H1 (cell line): ENCODE data around the gene FGD5. TPM values are rescaled to one million over a fixed set of nuclear protein-coding genes. Genes with fewer than 3 reads are reported as not detected.

Source experiments
- CTCF ChIA-PET: fragments of 300-600 bp; sonication (Branson Sonifier 250); formaldehyde crosslinking; loops from one replicate; lab custom pipeline; 2021; ENCODE audit not compliant: partially characterized antibody; lab: Charles Lee
- POLR2A ChIA-PET: fragments of 300-600 bp; sonication (Branson Sonifier 250); formaldehyde crosslinking; loops from one replicate; lab custom pipeline; 2021; ENCODE audit warnings: inconsistent platforms; ENCODE audit not compliant: partially characterized antibody; lab: Charles Lee
- DNase-seq, 2 experiments: peaks; one replicate each; pipeline versions ENCODE4 v3.0.0 to v3.0.0-alpha.2; 2010 to 2022; ENCODE audit warnings: low spot score in 2 of 2, low read depth in 1 of 2, mixed read lengths in 1 of 2
- FAIRE-seq: peaks from 2 replicates; lab custom pipeline; 2011; peaks lifted over from hg19 to GRCh38; lab: Jason Lieb, UNC
- H2AFZ ChIP-seq: 2 replicates; pipeline ENCODE4 v1.8.1; 2012; ENCODE audit warnings: low read length, inconsistent platforms
- H2AK5ac ChIP-seq: 2 replicates; pipeline ENCODE4 v1.6.1; 2013; ENCODE audit warnings: low read depth, low read length
- H2BK120ac ChIP-seq: replicated peaks from 2 replicates; pipeline ENCODE3; 2013; ENCODE audit warnings: low read depth, low read length, inconsistent platforms
- H2BK12ac ChIP-seq: 2 replicates; pipeline ENCODE4 v1.6.1; 2013; ENCODE audit warnings: low read depth, low read length
- H2BK15ac ChIP-seq: 2 replicates; pipeline ENCODE4 v1.6.1; 2013; ENCODE audit warnings: low read length
- H2BK20ac ChIP-seq: 2 replicates; pipeline ENCODE4 v1.6.1; 2013; ENCODE audit warnings: low read length
- H2BK5ac ChIP-seq: 2 replicates; pipeline ENCODE4 v1.6.1; 2013; ENCODE audit warnings: low read depth, low read length
- H3K14ac ChIP-seq: 2 replicates; pipeline ENCODE4 v1.6.1; 2013; ENCODE audit warnings: inconsistent platforms; ENCODE audit not compliant: insufficient read length
- H3K18ac ChIP-seq: 2 replicates; pipeline ENCODE4 v1.6.1; 2013; ENCODE audit warnings: low read length; ENCODE audit errors: extremely low read depth
- H3K23ac ChIP-seq: 2 replicates; pipeline ENCODE4 v1.6.1; 2013; ENCODE audit warnings: inconsistent platforms; ENCODE audit not compliant: insufficient read length
- H3K23me2 ChIP-seq: 2 replicates; pipeline ENCODE4 v1.6.1; 2013; ENCODE audit warnings: low read depth, low read length
- H3K27ac ChIP-seq: 2 replicates; pipeline ENCODE4 v1.6.1; 2011; ENCODE audit warnings: low read depth, low read length, inconsistent platforms
- H3K27me3 ChIP-seq, 4 experiments: replicated peaks in 1 of 4; 1 replicate in 1 of 4; 2 replicates in 3 of 4; pipeline versions ENCODE4 v1.6.1 to v1.8.1; 2011 to 2013; ENCODE audit warnings: low read length in 3 of 4, mild to moderate bottlenecking in 3 of 4, inconsistent platforms in 2 of 4, mixed read lengths in 2 of 4, moderate library complexity in 1 of 4; ENCODE audit not compliant: control insufficient read depth in 3 of 4, insufficient read depth in 3 of 4; ENCODE audit errors: extremely low read depth in 1 of 4
- H3K36me3 ChIP-seq, 4 experiments: 2 replicates each; pipeline versions ENCODE4 v1.6.1 to v1.8.1; 2011 to 2013; ENCODE audit warnings: mild to moderate bottlenecking in 4 of 4, low read length in 3 of 4, moderate library complexity in 2 of 4, control low read depth in 1 of 4, inconsistent platforms in 1 of 4; ENCODE audit not compliant: insufficient read depth in 4 of 4, control insufficient read depth in 2 of 4
- H3K4ac ChIP-seq: replicated peaks from 2 replicates; pipeline ENCODE3; 2013; ENCODE audit warnings: low read length, low read depth, mixed read lengths, inconsistent platforms; ENCODE audit not compliant: insufficient read length
- H3K4me1 ChIP-seq, 4 experiments: replicated peaks in 1 of 4; 1 replicate in 1 of 4; 2 replicates in 3 of 4; pipeline versions ENCODE4 v1.6.1 to v1.8.1; 2011 to 2013; ENCODE audit warnings: low read length in 3 of 4, inconsistent platforms in 2 of 4, mixed read lengths in 1 of 4; ENCODE audit not compliant: insufficient read depth in 4 of 4, control insufficient read depth in 3 of 4
- H3K4me2 ChIP-seq, 2 experiments: 2 replicates each; pipeline versions ENCODE4 v1.6.1 to v1.8.1; 2011 to 2013; ENCODE audit warnings: low read depth in 2 of 2, low read length in 2 of 2, control low read depth in 1 of 2, inconsistent platforms in 1 of 2, mild to moderate bottlenecking in 1 of 2; ENCODE audit not compliant: insufficient read depth in 1 of 2
- H3K4me3 ChIP-seq, 4 experiments: fragments of 200-600, 300-600 bp in 1 of 4; sonication (generic), shearing (Covaris generic), sonication (Bioruptor Twin) in 1 of 4; 2 replicates each; pipeline versions ENCODE4 v1.5.1 to v1.8.1; 2011 to 2016; ENCODE audit warnings: low read length in 4 of 4, low read depth in 3 of 4, control low read depth in 2 of 4, inconsistent platforms in 2 of 4, mild to moderate bottlenecking in 2 of 4, mixed read lengths in 1 of 4, moderate library complexity in 1 of 4; ENCODE audit not compliant: insufficient read depth in 2 of 4; ENCODE audit errors: extremely low read depth in 1 of 4
- H3K56ac ChIP-seq: replicated peaks from 2 replicates; pipeline ENCODE3; 2013; ENCODE audit warnings: low read depth, mild to moderate bottlenecking, mixed read lengths, low read length, inconsistent platforms; ENCODE audit not compliant: insufficient read length
- H3K79me1 ChIP-seq: 2 replicates; pipeline ENCODE4 v1.6.1; 2013; ENCODE audit warnings: low read depth, low read length, control low read depth
- H3K79me2 ChIP-seq, 2 experiments: 2 replicates each; pipeline versions ENCODE4 v1.6.1 to v1.8.1; 2012 to 2013; ENCODE audit warnings: low read length in 2 of 2, mild to moderate bottlenecking in 2 of 2, inconsistent platforms in 1 of 2; ENCODE audit not compliant: insufficient read depth in 2 of 2, control insufficient read depth in 1 of 2
- H3K9ac ChIP-seq, 4 experiments: replicated peaks in 1 of 4; 1 replicate in 1 of 4; 2 replicates in 3 of 4; pipeline versions ENCODE4 v1.6.1 to v1.8.1; 2011 to 2013; ENCODE audit warnings: low read depth in 3 of 4, low read length in 3 of 4, control low read depth in 2 of 4, mild to moderate bottlenecking in 2 of 4, moderate library complexity in 2 of 4, inconsistent platforms in 1 of 4; ENCODE audit errors: extremely low read depth in 1 of 4
- H3K9me3 ChIP-seq, 2 experiments: 2 replicates each; pipeline versions ENCODE4 v1.6.1 to v1.8.1; 2012 to 2013; ENCODE audit warnings: mild to moderate bottlenecking in 2 of 2, moderate library complexity in 2 of 2, control low read depth in 1 of 2, inconsistent platforms in 1 of 2, low read depth in 1 of 2, low read length in 1 of 2, mixed read lengths in 1 of 2; ENCODE audit not compliant: insufficient read depth in 2 of 2
- H4K20me1 ChIP-seq, 2 experiments: replicated peaks in 1 of 2; 2 replicates each; pipeline versions ENCODE3 to v1.8.1; 2011 to 2013; ENCODE audit warnings: inconsistent platforms in 2 of 2, low read length in 2 of 2, mild to moderate bottlenecking in 1 of 2; ENCODE audit not compliant: insufficient read depth in 2 of 2, control insufficient read depth in 1 of 2
- H4K5ac ChIP-seq: 2 replicates; pipeline ENCODE4 v1.6.1; 2013; ENCODE audit warnings: low read length, low read depth, mixed read lengths, inconsistent platforms; ENCODE audit not compliant: insufficient read length
- H4K8ac ChIP-seq: 2 replicates; pipeline ENCODE4 v1.8.0; 2013; ENCODE audit warnings: mild to moderate bottlenecking, moderate library complexity, low read length, inconsistent platforms; ENCODE audit not compliant: insufficient read depth; ENCODE audit errors: extremely low read depth
- H4K91ac ChIP-seq: replicated peaks from 2 replicates; pipeline ENCODE3; 2013; ENCODE audit warnings: low read length, mixed read lengths, inconsistent platforms; ENCODE audit not compliant: insufficient read length
- JUN ChIP-seq: IDR thresholded peaks from 2 replicates; pipeline ENCODE4 v1.6.1; 2011; ENCODE audit warnings: low read depth, mild to moderate bottlenecking, improper control_type of control experiment, low read length
- SRF ChIP-seq: IDR thresholded peaks from 2 replicates; pipeline ENCODE4 v1.6.1; 2011; ENCODE audit warnings: mild to moderate bottlenecking, low read depth, low read length, moderate library complexity
- TCF12 ChIP-seq: IDR thresholded peaks from 2 replicates; pipeline ENCODE4 v1.6.1; 2011; ENCODE audit warnings: low read depth, mild to moderate bottlenecking, low read length
- WGBS, 2 experiments: shearing (Covaris generic) in 1 of 2; methylation state at CpG; one replicate each; pipeline versions ENCODE4 v1.1.6 to v1.1.7; 2013 to 2015; ENCODE audit warnings: low lambda C conversion rate in 2 of 2, mixed read lengths in 2 of 2, inconsistent platforms in 1 of 2, low coverage in 1 of 2, missing lambda C conversion rate in 1 of 2; ENCODE audit not compliant: insufficient replicate concordance in 2 of 2, insufficient coverage in 1 of 2, insufficient read length in 1 of 2; ENCODE audit errors: extremely low coverage in 1 of 2, missing lambda C conversion rate in 1 of 2; 5-methylcytosine and 5-hydroxymethylcytosine counted together
- polyA plus RNA-seq, 7 experiments: library from polyadenylated mRNA; depleted of rRNA in 3 of 7; stranded (reverse) in 5 of 7; unstranded in 2 of 7; fragments of >200 nt in 5 of 7; fragments of 200-250 nt in 2 of 7; gene quantifications; 1 replicate in 5 of 7; 2 replicates in 1 of 7; 4 replicates in 1 of 7; pipeline versions ENCODE4 v1.2.1 to v1.2.3, GENCODE V29; 2011 to 2013; ENCODE audit warnings: missing spikeins in 2 of 7, mixed read lengths in 2 of 7
- total RNA-seq: library from RNA; stranded (reverse); fragmentation: NEBNext Ultra II Directional; extraction: Animal tissue kit (Norgen Biotek cat#: 25700); gene quantifications from 2 replicates; pipeline ENCODE4 v1.2.1, GENCODE V29; 2021

The FGD5 gene
- total and polyA plus RNA-seq, 2 of the 8 experiments (the other 6 are each of a cell fraction or from before 2014, with no cell fraction given): 4.7 to 14.3 TPM

- Histone ChIP-seq H2BK12ac (no peak overlapping the region), H3K36me3 (peaks cover 0 to 19% (median 8%) of the 10 kb centered on the region in 4 experiments; a peak in 4 of 8 replicates), H3K4ac (no peak overlapping the region), H3K18ac (no peak overlapping the region), H2BK120ac (no peak overlapping the region), H3K79me1 (no peaks in the 10 kb centered on the region; the same call in 1 of the 2 replicates), H3K27ac (no peak overlapping the region), H4K91ac (no peak overlapping the region), H3K4me2 (no peak overlapping the region), H2AFZ (no peak overlapping the region), H3K9ac (no peak overlapping the region), H3K14ac (no peak overlapping the region), H2BK20ac (no peak overlapping the region), H4K8ac (no peak overlapping the region), H3K4me3 (no peak overlapping the region), H3K23ac (no peak overlapping the region), H4K20me1 (peaks cover 7 to 8% of the 10 kb centered on the region in 2 experiments), H3K4me1 (no peaks in the 10 kb centered on the region), H2BK5ac (no peak overlapping the region), H2BK15ac (no peak overlapping the region), H4K5ac (no peak overlapping the region), H3K27me3 (no peaks in the 10 kb centered on the region), H2AK5ac (no peak overlapping the region), H3K23me2 (no peaks in the 10 kb centered on the region), H3K9me3 (no peaks in the 10 kb centered on the region), H3K56ac (no peak overlapping the region), H3K79me2 (peaks cover 0 to 88% of the 10 kb centered on the region in 2 experiments; a peak in 3 of 4 replicates)
- ChIA-PET POLR2A (interaction anchor here (0.6 to 1.8 kb wide), 4 partner anchors 10 to 55 kb away, joined by 3 to 7 read pairs (median 3); partner anchors contain the start of gene NR2C2), CTCF (interaction anchor here (1.4 kb wide), 1 partner anchor 37 kb away, joined by 4 read pairs; no protein-coding TSS in a partner anchor)
- FAIRE-seq (no peak), DNase-seq (no peak)
- 92% methylated on average over 5 of the region's 5 CpGs; no CpG with 5 or more reads in 1 of the 2 experiments for WGBS, 2 experiments
- TF ChIP-seq SRF (no peak), JUN (no peak), TCF12 (no peak)
Observed at GRCh38 chr3:14962762-14963161, 144.0 kb downstream of the FGD5 start.
